Measurements from ENCODE around the gene GLI3. TPM values are rescaled to one million over a fixed set of nuclear protein-coding genes. Genes with fewer than 3 reads are reported as not detected.

GLI3 gene
- total RNA-seq, 2 donors from 2014 or later: 0.34 to 1.1 TPM

GRCh38 chr7:42053834-42054233 lies 183.2 kb downstream of the GLI3 start:
- no peak for ATAC-seq

GRCh38 chr7:42049761-42050160 lies 187.2 kb downstream of the GLI3 start:
- no peak for ATAC-seq
- no peak overlapping the region for H3K27ac Mint-ChIP-seq
- H3K9me3 ChIP-seq (ENCODE audit: control insufficient read depth, low read length, poor library complexity, severe bottlenecking): no peaks in the 10 kb centered on the region
- H3K27me3 Mint-ChIP-seq: peaks cover 17% of the 10 kb centered on the region
- DNase-seq: no peak
- no peak overlapping the region for H3K4me3 Mint-ChIP-seq
- H3K36me3 Mint-ChIP-seq (ENCODE audit: low read depth): no peaks in the 10 kb centered on the region
- H3K4me1 Mint-ChIP-seq: no peaks in the 10 kb centered on the region

More at GRCh38 chr7:42053834-42054233, 183.2 kb downstream of the GLI3 start:
- no peaks in the 10 kb centered on the region for H3K9me3 ChIP-seq (ENCODE audit: control insufficient read depth, low read length, poor library complexity, severe bottlenecking)
- Mint-ChIP-seq H3K27ac (no peak overlapping the region), H3K4me1 (no peaks in the 10 kb centered on the region), H3K27me3 (peaks cover 5% of the 10 kb centered on the region), H3K36me3 (ENCODE audit: low read depth) (no peaks in the 10 kb centered on the region), H3K4me3 (no peak overlapping the region)
- DNase-seq: no peak

GRCh38 chr7:42046483-42046882 lies 190.5 kb downstream of the GLI3 start:
- no peak for ATAC-seq
- H3K36me3 Mint-ChIP-seq (ENCODE audit: low read depth): no peaks in the 10 kb centered on the region
- H3K27ac Mint-ChIP-seq: no peak overlapping the region
- H3K4me1 Mint-ChIP-seq: no peaks in the 10 kb centered on the region
- H3K27me3 Mint-ChIP-seq: peaks cover 17% of the 10 kb centered on the region
- no peak overlapping the region for H3K4me3 Mint-ChIP-seq
- H3K9me3 ChIP-seq (ENCODE audit: control insufficient read depth, low read length, poor library complexity, severe bottlenecking): no peaks in the 10 kb centered on the region
- DNase-seq: no peak

- DNase-seq: no peak
- H3K27me3 Mint-ChIP-seq: peaks cover 17% of the 10 kb centered on the region
- H3K36me3 Mint-ChIP-seq (ENCODE audit: low read depth): no peaks in the 10 kb centered on the region
- no peaks in the 10 kb centered on the region for H3K9me3 ChIP-seq (ENCODE audit: control insufficient read depth, low read length, poor library complexity, severe bottlenecking)
- no peak overlapping the region for H3K4me3 Mint-ChIP-seq
- ATAC-seq: no peak
- H3K4me1 Mint-ChIP-seq: no peaks in the 10 kb centered on the region
- H3K27ac Mint-ChIP-seq: no peak overlapping the region
Observed at GRCh38 chr7:42045961-42046360, 191.0 kb downstream of the GLI3 start.

GRCh38 chr7:42039921-42040320 lies 197.1 kb downstream of the GLI3 start:
- DNase-seq (no peak), ATAC-seq (no peak)
- no peak overlapping the region for H3K4me3 Mint-ChIP-seq
- H3K27me3 Mint-ChIP-seq: no peaks in the 10 kb centered on the region
- no peaks in the 10 kb centered on the region for H3K9me3 ChIP-seq (ENCODE audit: control insufficient read depth, low read length, poor library complexity, severe bottlenecking)
- H3K27ac Mint-ChIP-seq: no peak overlapping the region
- H3K4me1 Mint-ChIP-seq: no peaks in the 10 kb centered on the region
- H3K36me3 Mint-ChIP-seq (ENCODE audit: low read depth): no peaks in the 10 kb centered on the region

GRCh38 chr7:42035210-42035609 lies 201.8 kb downstream of the GLI3 start:
- Mint-ChIP-seq H3K4me3 (no peak overlapping the region), H3K27ac (no peak overlapping the region), H3K27me3 (no peaks in the 10 kb centered on the region), H3K4me1 (no peaks in the 10 kb centered on the region), H3K36me3 (ENCODE audit: low read depth) (no peaks in the 10 kb centered on the region)
- no peak for DNase-seq
- H3K9me3 ChIP-seq (ENCODE audit: control insufficient read depth, low read length, poor library complexity, severe bottlenecking): no peaks in the 10 kb centered on the region
- no peak for ATAC-seq

- H3K27me3 Mint-ChIP-seq: no peaks in the 10 kb centered on the region
- H3K27ac Mint-ChIP-seq: no peak overlapping the region
- no peaks in the 10 kb centered on the region for H3K9me3 ChIP-seq (ENCODE audit: control insufficient read depth, low read length, poor library complexity, severe bottlenecking)
- no peaks in the 10 kb centered on the region for H3K4me1 Mint-ChIP-seq
- DNase-seq (no peak), ATAC-seq (no peak)
- no peaks in the 10 kb centered on the region for H3K36me3 Mint-ChIP-seq (ENCODE audit: low read depth)
- no peak overlapping the region for H3K4me3 Mint-ChIP-seq
Observed at GRCh38 chr7:42033480-42033879, 203.5 kb downstream of the GLI3 start.

- ATAC-seq: no peak
- Mint-ChIP-seq H3K27ac (no peak overlapping the region), H3K4me1 (no peaks in the 10 kb centered on the region)
Observed at GRCh38 chr7:42029405-42029804, 207.6 kb downstream of the GLI3 start.

GRCh38 chr7:42027521-42027920 lies 209.5 kb downstream of the GLI3 start:
- no peak for DNase-seq
- Mint-ChIP-seq H3K27ac (no peak overlapping the region), H3K4me1 (no peaks in the 10 kb centered on the region), H3K27me3 (peaks cover 11% of the 10 kb centered on the region), H3K4me3 (no peak overlapping the region), H3K36me3 (ENCODE audit: low read depth) (no peaks in the 10 kb centered on the region)
- no peak for ATAC-seq
- H3K9me3 ChIP-seq (ENCODE audit: control insufficient read depth, low read length, poor library complexity, severe bottlenecking): no peaks in the 10 kb centered on the region

More at GRCh38 chr7:42029405-42029804, 207.6 kb downstream of the GLI3 start:
- no peaks in the 10 kb centered on the region for H3K9me3 ChIP-seq (ENCODE audit: control insufficient read depth, low read length, poor library complexity, severe bottlenecking)
- Mint-ChIP-seq H3K4me3 (no peak overlapping the region), H3K36me3 (ENCODE audit: low read depth) (no peaks in the 10 kb centered on the region), H3K27me3 (peaks cover 7% of the 10 kb centered on the region)
- no peak for DNase-seq

- ATAC-seq (no peak), DNase-seq (no peak)
- H3K27me3 Mint-ChIP-seq: peaks cover 11% of the 10 kb centered on the region
- H3K9me3 ChIP-seq (ENCODE audit: control insufficient read depth, low read length, poor library complexity, severe bottlenecking): no peaks in the 10 kb centered on the region
- no peaks in the 10 kb centered on the region for H3K4me1 Mint-ChIP-seq
- no peaks in the 10 kb centered on the region for H3K36me3 Mint-ChIP-seq (ENCODE audit: low read depth)
- no peak overlapping the region for H3K4me3 Mint-ChIP-seq
- no peak overlapping the region for H3K27ac Mint-ChIP-seq
Observed at GRCh38 chr7:42026622-42027197, 210.3 kb downstream of the GLI3 start.

- no peak for ATAC-seq
- Mint-ChIP-seq H3K4me3 (no peak overlapping the region), H3K4me1 (no peaks in the 10 kb centered on the region), H3K27ac (no peak overlapping the region), H3K27me3 (peaks cover 11% of the 10 kb centered on the region), H3K36me3 (ENCODE audit: low read depth) (no peaks in the 10 kb centered on the region)
- no peak for DNase-seq
- H3K9me3 ChIP-seq (ENCODE audit: control insufficient read depth, low read length, poor library complexity, severe bottlenecking): no peaks in the 10 kb centered on the region
Observed at GRCh38 chr7:42025635-42026375, 211.2 kb downstream of the GLI3 start.

- no peak overlapping the region for H3K27ac Mint-ChIP-seq
- peaks cover 11% of the 10 kb centered on the region for H3K27me3 Mint-ChIP-seq
- no peaks in the 10 kb centered on the region for H3K4me1 Mint-ChIP-seq
- DNase-seq (no peak), ATAC-seq (no peak)
- H3K4me3 Mint-ChIP-seq: no peak overlapping the region
- H3K36me3 Mint-ChIP-seq (ENCODE audit: low read depth): no peaks in the 10 kb centered on the region
- H3K9me3 ChIP-seq (ENCODE audit: control insufficient read depth, low read length, poor library complexity, severe bottlenecking): no peaks in the 10 kb centered on the region
Observed at GRCh38 chr7:42024537-42024936, 212.5 kb downstream of the GLI3 start.

GRCh38 chr7:42023262-42023661 lies 213.7 kb downstream of the GLI3 start:
- no peak for DNase-seq
- ATAC-seq: no peak
- H3K36me3 Mint-ChIP-seq (ENCODE audit: low read depth): no peaks in the 10 kb centered on the region
- no peaks in the 10 kb centered on the region for H3K4me1 Mint-ChIP-seq
- peaks cover 18% of the 10 kb centered on the region for H3K27me3 Mint-ChIP-seq
- no peak overlapping the region for H3K27ac Mint-ChIP-seq
- no peaks in the 10 kb centered on the region for H3K9me3 ChIP-seq (ENCODE audit: control insufficient read depth, low read length, poor library complexity, severe bottlenecking)
- no peak overlapping the region for H3K4me3 Mint-ChIP-seq

- Mint-ChIP-seq H3K4me3 (no peak overlapping the region), H3K27ac (no peak overlapping the region), H3K27me3 (peaks cover 18% of the 10 kb centered on the region), H3K4me1 (no peaks in the 10 kb centered on the region), H3K36me3 (ENCODE audit: low read depth) (no peaks in the 10 kb centered on the region)
- no peaks in the 10 kb centered on the region for H3K9me3 ChIP-seq (ENCODE audit: control insufficient read depth, low read length, poor library complexity, severe bottlenecking)
- ATAC-seq (no peak), DNase-seq (no peak)
Observed at GRCh38 chr7:42022791-42023190, 214.2 kb downstream of the GLI3 start.
